GM18951 (cell line): ENCODE measurements around the gene FGFR3.
"Not testable (repeated sequence)": the region's sequence is repeated elsewhere in the genome, so short reads cannot be mapped to it uniquely, and the experiment has no call there.

Source experiments
- POLR2A ChIP-seq: IDR thresholded peaks from 4 replicates; pipeline ENCODE4 v1.6.1; 2011; ENCODE audit warnings: mild to moderate bottlenecking; ENCODE audit not compliant: insufficient read length, insufficient read depth; ENCODE audit errors: extremely low read depth
- in situ Hi-C: fragments of 300-500 bp; cut with MboI; formaldehyde crosslinking; loops from one replicate; pipeline ENCODE4 v1.12.0; 2022; ENCODE audit warnings: low sequenced_read_pairs, mixed read lengths, inconsistent platforms; ENCODE audit not compliant: unreplicated experiment

Gene FGFR3

GRCh38 chr4:1825326-1825725 is 32.2 kb downstream of the FGFR3 start:
- in situ Hi-C loops = no loop called here
- TF ChIP-seq POLR2A = no peak

- in situ Hi-C loops = no loop called here
Measured at GRCh38 chr4:1826531-1827350, 33.6 kb downstream of the FGFR3 start.

DNA sequence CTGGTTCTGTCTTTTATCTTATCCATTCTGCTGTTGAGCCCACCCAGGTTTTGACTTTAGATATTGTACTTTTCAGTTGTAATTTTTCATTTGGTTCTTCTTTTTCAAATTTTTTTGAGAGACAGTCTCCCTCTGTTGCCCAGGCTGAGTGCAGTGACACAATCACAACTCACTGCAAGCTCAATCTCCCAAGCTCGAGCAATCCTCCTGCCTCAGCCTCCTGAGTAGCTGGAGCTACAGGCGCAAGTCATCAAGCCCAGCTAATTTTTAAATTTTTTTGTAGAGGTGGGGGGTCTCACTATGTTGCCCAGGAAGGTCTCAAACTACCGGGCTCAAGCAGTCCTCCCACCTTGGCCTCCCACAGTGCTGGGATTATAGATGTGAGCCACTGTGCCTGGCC is 37.1 kb downstream of the FGFR3 start:
- TF ChIP-seq POLR2A = no peak

More at GRCh38 chr4:1826531-1827350, 33.6 kb downstream of the FGFR3 start:
- no peak for TF ChIP-seq POLR2A

GRCh38 chr4:1830642-1831228 is 37.6 kb downstream of the FGFR3 start:
- no peak for TF ChIP-seq POLR2A
- in situ Hi-C loops = no loop called here

More for the DNA sequence above, 37.1 kb downstream of the FGFR3 start:
- in situ Hi-C loops = no loop called here

DNA sequence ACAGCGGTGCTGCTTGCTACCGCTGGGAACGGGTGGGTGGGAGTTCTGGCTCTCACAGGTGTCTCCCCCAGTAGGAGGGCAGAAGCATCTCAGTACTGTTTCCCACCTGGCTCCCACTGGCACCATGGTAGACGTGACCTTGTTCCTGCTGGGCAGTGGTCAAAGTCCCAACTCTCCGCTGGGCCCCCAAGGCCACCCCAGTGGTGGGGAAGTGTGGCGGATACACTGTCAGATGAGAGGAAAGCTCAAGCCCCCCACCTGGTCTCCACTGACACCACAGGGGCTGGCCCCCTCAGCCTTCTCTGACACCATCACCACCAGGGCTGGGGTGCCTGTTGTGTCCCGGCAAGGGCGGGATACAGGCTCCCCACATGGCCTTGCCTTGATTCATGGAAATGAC is 38.2 kb downstream of the FGFR3 start:
- in situ Hi-C loops = no loop called here
- no peak for TF ChIP-seq POLR2A

DNA sequence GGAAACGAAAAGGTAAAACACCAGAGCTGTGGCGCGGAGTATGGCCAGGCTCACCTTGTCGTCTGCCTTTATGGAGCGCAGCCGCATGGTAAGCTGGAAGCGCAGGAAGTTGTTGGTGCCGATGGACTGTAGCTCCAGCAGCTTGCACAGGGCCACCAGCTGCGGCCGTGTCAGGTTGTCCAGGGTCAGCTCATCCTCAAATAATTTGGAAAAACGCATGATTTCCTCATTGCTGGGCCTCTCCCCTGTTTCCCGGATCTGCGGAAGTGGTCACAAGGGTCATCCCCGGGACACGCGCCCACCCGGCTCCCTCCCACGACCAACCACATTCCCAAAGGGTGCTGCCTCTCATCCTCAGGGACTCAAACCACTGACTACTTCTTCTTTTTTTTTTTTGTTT is 39.6 kb downstream of the FGFR3 start:
- in situ Hi-C loops = no loop called here
- no peak for TF ChIP-seq POLR2A

GRCh38 chr4:1833307-1834046 is 40.4 kb downstream of the FGFR3 start:
- in situ Hi-C loops = no loop called here
- no peak for TF ChIP-seq POLR2A

- TF ChIP-seq POLR2A = no peak
- in situ Hi-C loops = no loop called here
Measured at GRCh38 chr4:1834047-1834775, 41.1 kb downstream of the FGFR3 start.

DNA sequence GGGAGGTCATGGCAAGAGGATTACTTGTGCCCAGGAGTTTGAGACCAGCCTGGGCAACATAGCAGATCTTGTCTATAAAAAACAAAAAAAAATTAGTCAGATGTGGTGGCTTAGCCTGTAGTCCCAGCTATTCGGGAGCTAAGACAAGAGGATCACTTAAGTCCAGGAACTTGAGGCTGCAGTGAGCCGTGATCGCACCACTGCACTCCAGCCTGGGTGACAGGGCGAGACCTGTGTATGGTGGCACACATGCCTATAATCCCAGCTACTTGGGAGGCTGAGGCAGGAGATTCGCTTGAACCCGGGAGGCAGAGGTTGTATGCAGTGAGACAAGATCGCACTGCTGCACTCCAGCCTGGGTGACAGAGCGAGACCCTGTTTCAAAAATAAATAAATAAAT is 42.7 kb downstream of the FGFR3 start:
- in situ Hi-C loops = not testable (repeated sequence)

GRCh38 chr4:1836650-1837049 is 43.6 kb downstream of the FGFR3 start:
- no peak for TF ChIP-seq POLR2A
- in situ Hi-C loops = no loop called here

DNA sequence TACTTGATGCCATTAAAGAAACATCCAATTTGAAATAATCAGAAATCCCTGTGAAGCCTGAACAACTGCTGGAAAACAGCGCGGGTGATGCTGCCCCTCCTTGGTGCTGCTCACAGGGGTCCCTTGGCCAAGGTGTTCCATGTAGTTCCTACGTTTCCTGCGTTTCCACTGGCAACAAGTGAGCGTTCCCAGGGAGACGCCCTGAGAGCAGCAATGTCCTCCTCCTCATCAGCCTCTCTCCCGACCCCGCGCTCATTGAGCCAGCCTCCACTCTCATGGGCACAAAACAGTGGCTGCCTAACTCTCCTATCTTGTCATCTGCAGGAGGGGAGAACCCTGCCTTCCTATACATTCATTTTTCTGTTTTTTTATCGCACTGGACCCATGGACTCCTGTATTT is 44.0 kb downstream of the FGFR3 start:
- in situ Hi-C loops = no loop called here
- no peak for TF ChIP-seq POLR2A

DNA sequence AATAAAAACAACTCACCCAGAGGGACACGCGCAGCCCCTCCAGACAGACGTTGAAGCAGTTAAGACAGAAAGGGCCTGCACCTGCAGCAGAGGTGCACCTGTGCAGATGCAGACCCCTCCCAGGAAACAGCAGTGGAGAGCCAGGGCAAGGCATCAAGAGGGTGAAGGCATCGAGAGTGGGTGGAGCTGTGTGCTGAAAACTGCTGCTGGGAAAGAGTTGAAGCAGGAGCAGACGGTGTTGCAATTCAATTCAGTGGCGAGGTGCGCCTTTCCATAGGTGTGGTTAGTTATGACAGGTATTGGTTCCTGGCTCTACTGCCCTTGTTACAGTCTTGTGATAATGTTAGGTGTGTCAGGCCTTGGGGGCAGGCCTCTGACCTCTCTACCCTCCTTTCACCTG is 46.2 kb downstream of the FGFR3 start:
- in situ Hi-C loops = no loop called here
- no peak for TF ChIP-seq POLR2A
